Esophagus squamous epithelium (tissue), 4 donors: ENCODE data around the gene PCDHGA1.

Source experiments
- CTCF ChIP-seq, 6 experiments: fragments of 450-650 bp in 4 of 6; fragments of 200-600 bp in 2 of 6; sonication (generic) in 2 of 6; IDR thresholded peaks; one replicate each; pipeline ENCODE4 v1.5.1; 2016 to 2019; ENCODE audit warnings: antibody characterized with exemption in 6 of 6, mild to moderate bottlenecking in 4 of 6, moderate library complexity in 4 of 6
- POLR2A ChIP-seq, 4 donors: fragments of 450-650 bp; IDR thresholded peaks; one replicate each; pipeline ENCODE4 v1.6.1; 2017; ENCODE audit warnings: antibody characterized with exemption in 4 of 4, mild to moderate bottlenecking in 4 of 4, moderate library complexity in 3 of 4

GRCh38 chr5:141322261-141322660 lies 8.1 kb upstream of the PCDHGA1 start:
- TF ChIP-seq CTCF (IDR thresholded peaks at IDR 0.05) (no peak), POLR2A (IDR thresholded peaks at IDR 0.05) (no peak)
